Calu3 (cell line): ENCODE measurements around the gene BATF2. TPM values are rescaled to one million over a fixed set of nuclear protein-coding genes. Genes with fewer than 3 reads are reported as not detected.
"Not testable (repeated sequence)": the region's sequence is repeated elsewhere in the genome, so short reads cannot be mapped to it uniquely, and the experiment has no call there.

ENCODE experiments used
- BruUV-seq: library from RNA; stranded (reverse); fragments of 400-500 nt; replicated peaks from 2 replicates; lab custom pipeline; 2021; lab: Mats Ljungman, UMichigan
- CTCF ChIA-PET: fragments of 300-600 bp; sonication (Branson Sonifier 250); formaldehyde crosslinking; loops from one replicate; lab custom pipeline; 2022; ENCODE audit warnings: antibody characterized with exemption; lab: Charles Lee
- DNase-seq: peaks from one replicate; pipeline ENCODE4 v3.0.0; 2022
- H3K27ac Mint-ChIP-seq: one replicate; pipeline ENCODE4 v1.8.0; 2022; ENCODE audit warnings: mixed read lengths; ENCODE audit not compliant: unreplicated experiment
- H3K27me3 Mint-ChIP-seq: one replicate; pipeline ENCODE4 v1.8.0; 2022; ENCODE audit warnings: mixed read lengths; ENCODE audit not compliant: unreplicated experiment
- H3K36me3 Mint-ChIP-seq: one replicate; pipeline ENCODE4 v1.8.0; 2022; ENCODE audit warnings: mild to moderate bottlenecking, moderate library complexity, mixed read lengths; ENCODE audit not compliant: insufficient read depth, unreplicated experiment
- H3K4me1 Mint-ChIP-seq: one replicate; pipeline ENCODE4 v1.8.0; 2022; ENCODE audit warnings: mild to moderate bottlenecking, low read depth, mixed read lengths; ENCODE audit not compliant: unreplicated experiment
- H3K4me3 Mint-ChIP-seq: one replicate; pipeline ENCODE4 v1.8.0; 2022; ENCODE audit warnings: mild to moderate bottlenecking, low read depth, moderate library complexity, mixed read lengths; ENCODE audit not compliant: unreplicated experiment
- H3K9me3 Mint-ChIP-seq: one replicate; pipeline ENCODE4 v1.8.0; 2022; ENCODE audit warnings: low read depth, mixed read lengths; ENCODE audit not compliant: unreplicated experiment
- CTCF ChIP-seq: fragments of 200-600 bp; IDR thresholded peaks from one replicate; pipeline ENCODE4 v1.8.0; 2022; ENCODE audit warnings: antibody characterized with exemption; ENCODE audit not compliant: unreplicated experiment
- intact Hi-C: fragments of 100-400 bp; cut with micrococcal nuclease; formaldehyde crosslinking; loops from one replicate; pipeline ENCODE4 v1.10.0; 2022; ENCODE audit not compliant: unreplicated experiment
- total RNA-seq: library from RNA; stranded (reverse); gene quantifications from 2 replicates; pipeline ENCODE4 v1.2.3, GENCODE V29; 2022

Gene BATF2
- total RNA-seq, 1 experiment from 2014 or later, result 4.5 TPM

GRCh38 chr11:65013130-65013887, 16.5 kb upstream of the BATF2 start:
- TF ChIP-seq CTCF, result peak; percentile 72
- DNase-seq, result peak; percentile 93
- H3K4me3 Mint-ChIP-seq, result peak overlapping the region; percentile 81
- H3K9me3 Mint-ChIP-seq, result no peaks in the 10 kb centered on the region
- CTCF ChIA-PET, result interaction anchor here (0.6 to 2.4 kb wide), 10 partner anchors 15 to 169 kb away, joined by 3 to 10 read pairs (median 4); partner anchors contain the start of genes ATG2A, BATF2, CDC42BPG and SAC3D1
- intact Hi-C loops, result loop anchor here (5.0 kb wide), 1 partner anchor 166 kb away; no protein-coding TSS in a partner anchor
- H3K4me1 Mint-ChIP-seq, result peaks cover 25% of the 10 kb centered on the region
- H3K27ac Mint-ChIP-seq, result peak overlapping the region; percentile 91
- H3K27me3 Mint-ChIP-seq, result no peaks in the 10 kb centered on the region
- H3K36me3 Mint-ChIP-seq, result peaks cover 29% of the 10 kb centered on the region
- no TSS peak for BruUV-seq

GRCh38 chr11:65008873-65009272, 12.1 kb upstream of the BATF2 start:
- CTCF ChIA-PET, result interaction anchor here (0.7 kb wide), 1 partner anchor 75 kb away, joined by 3 read pairs; no protein-coding TSS in a partner anchor
- Mint-ChIP-seq H3K4me1 (peaks cover 10% of the 10 kb centered on the region), H3K4me3 (no peak overlapping the region), H3K27ac (no peak overlapping the region), H3K36me3 (peaks cover 16% of the 10 kb centered on the region), H3K27me3 (no peaks in the 10 kb centered on the region), H3K9me3 (no peaks in the 10 kb centered on the region)
- no peak for TF ChIP-seq CTCF
- DNase-seq, result no peak
- no TSS peak for BruUV-seq
- intact Hi-C loops, result no loop called here

DNA sequence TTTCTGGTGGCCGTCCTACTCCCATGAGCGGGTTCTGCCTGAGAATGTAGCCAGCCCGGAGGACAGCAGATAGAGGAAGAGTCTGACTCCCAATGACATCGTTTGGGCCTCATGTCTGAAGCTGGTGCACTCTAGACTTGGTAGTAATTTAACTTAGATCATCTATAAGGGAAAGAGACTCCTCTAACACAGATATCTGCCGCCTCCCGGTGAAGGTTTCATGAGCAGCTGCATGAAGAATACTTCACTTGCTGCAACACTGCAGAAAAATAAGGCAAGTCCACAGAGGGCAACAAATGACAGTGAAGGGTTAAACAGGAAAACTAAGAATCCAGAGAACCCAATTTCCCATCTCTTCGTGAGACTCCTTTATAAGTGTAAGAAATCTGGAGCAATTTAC, 11.2 kb upstream of the BATF2 start:
- DNase-seq, result no peak
- no peaks in the 10 kb centered on the region for H3K27me3 Mint-ChIP-seq
- H3K9me3 Mint-ChIP-seq, result no peaks in the 10 kb centered on the region
- no peak overlapping the region for H3K4me3 Mint-ChIP-seq
- peak overlapping the region; percentile 52 for H3K27ac Mint-ChIP-seq
- CTCF ChIA-PET, result interaction anchor here (1.1 to 1.8 kb wide), 2 partner anchors 9 to 11 kb away, joined by 3 to 12 read pairs; partner anchors contain the start of gene BATF2
- no peak for TF ChIP-seq CTCF
- intact Hi-C loops, result no loop called here
- peaks cover 7% of the 10 kb centered on the region for H3K36me3 Mint-ChIP-seq
- peaks cover 4% of the 10 kb centered on the region for H3K4me1 Mint-ChIP-seq
- no TSS peak for BruUV-seq

- H3K36me3 Mint-ChIP-seq, H3K9me3 Mint-ChIP-seq, intact Hi-C loops, H3K4me3 Mint-ChIP-seq, H3K27ac Mint-ChIP-seq, H3K4me1 Mint-ChIP-seq, DNase-seq, H3K27me3 Mint-ChIP-seq, BruUV-seq: not testable (repeated sequence)
- CTCF ChIA-PET, result interaction anchor here (0.8 kb wide), 1 partner anchor 106 kb away, joined by 3 read pairs; no protein-coding TSS in a partner anchor
These were observed 7.2 kb upstream of the BATF2 start for GRCh38 chr11:65003968-65004367.
